Karpas-422 (cell line): ENCODE results near the gene PPP4R4. TPM values are rescaled to one million over a fixed set of nuclear protein-coding genes. Genes with fewer than 3 reads are reported as not detected.

Source experiments
- DNase-seq: peaks from one replicate; pipeline ENCODE4 v3.0.0-alpha.2; 2015
- H2AFZ ChIP-seq: fragments of 200-600 bp; sonication (generic); 2 replicates; pipeline ENCODE4 v1.6.1; 2014; ENCODE audit warnings: antibody characterized with exemption, low read length, mixed read lengths
- H3K27ac ChIP-seq: fragments of 200-600 bp; sonication (generic); 2 replicates; pipeline ENCODE4 v1.5.1; 2014; ENCODE audit warnings: mild to moderate bottlenecking, low read length, moderate library complexity
- H3K27me3 ChIP-seq: fragments of 200-600 bp; sonication (generic); 2 replicates; pipeline ENCODE4 v1.6.1; 2014; ENCODE audit warnings: low read length, mixed read lengths
- H3K36me3 ChIP-seq: fragments of 200-600 bp; sonication (generic); 2 replicates; pipeline ENCODE4 v1.6.1; 2014; ENCODE audit warnings: low read length, mixed read lengths; ENCODE audit not compliant: insufficient read depth
- H3K4me1 ChIP-seq: fragments of 200-600 bp; sonication (generic); 2 replicates; pipeline ENCODE4 v1.6.1; 2014; ENCODE audit warnings: mild to moderate bottlenecking, low read length, mixed read lengths
- H3K4me2 ChIP-seq: fragments of 200-600 bp; sonication (generic); 2 replicates; pipeline ENCODE4 v1.6.1; 2014; ENCODE audit warnings: low read length, low read depth, mild to moderate bottlenecking; ENCODE audit not compliant: poor library complexity, severe bottlenecking
- H3K4me3 ChIP-seq: fragments of 200-600 bp; sonication (generic); 2 replicates; pipeline ENCODE4 v1.5.1; 2014; ENCODE audit warnings: mild to moderate bottlenecking, antibody characterized with exemption, low read length, mixed read lengths
- H3K79me2 ChIP-seq: fragments of 200-600 bp; sonication (generic); 2 replicates; pipeline ENCODE4 v1.6.1; 2014; ENCODE audit warnings: mild to moderate bottlenecking, low read length, mixed read lengths
- H3K9ac ChIP-seq: fragments of 200-600 bp; sonication (generic); 2 replicates; pipeline ENCODE4 v1.6.0; 2014; ENCODE audit warnings: low read length
- H3K9me2 ChIP-seq: fragments of 200-600 bp; sonication (generic), shearing (Covaris generic); replicated peaks from 2 replicates; pipeline ENCODE4 v1.6.0; 2014; ENCODE audit warnings: mild to moderate bottlenecking, low read length, moderate library complexity; ENCODE audit not compliant: insufficient read depth
- H3K9me3 ChIP-seq: fragments of 300-700, 200-600 bp; sonication (generic); 2 replicates; pipeline ENCODE4 v1.6.1; 2014; ENCODE audit warnings: low read length, mixed read lengths
- H4K20me1 ChIP-seq: fragments of 200-600 bp; sonication (generic); 2 replicates; pipeline ENCODE4 v1.6.1; 2014; ENCODE audit warnings: mild to moderate bottlenecking, antibody characterized with exemption, low read length, low read depth; ENCODE audit not compliant: insufficient read depth
- total RNA-seq: library from RNA; depleted of rRNA; stranded (reverse); fragments of >200 nt; shearing (Covaris generic); gene quantifications from 2 replicates; pipeline ENCODE4 v1.2.3, GENCODE V29; 2014; ENCODE audit warnings: low replicate concordance

The PPP4R4 gene
- total RNA-seq, 1 experiment from 2014 or later, result 0.75 TPM

GRCh38 chr14:94298130-94298529 is 124.0 kb downstream of the PPP4R4 start:
- Histone ChIP-seq H3K9me2 (no peaks in the 10 kb centered on the region), H3K4me1 (no peaks in the 10 kb centered on the region; the same call in 1 of the 2 replicates), H3K4me3 (no peak overlapping the region), H4K20me1 (no peaks in the 10 kb centered on the region), H3K36me3 (no peaks in the 10 kb centered on the region), H3K27me3 (no peaks in the 10 kb centered on the region), H3K79me2 (no peaks in the 10 kb centered on the region), H3K9ac (no peak overlapping the region), H3K9me3 (no peaks in the 10 kb centered on the region), H3K27ac (no peak overlapping the region), H3K4me2 (no peak overlapping the region), H2AFZ (no peak overlapping the region)
- DNase-seq, result no peak

GRCh38 chr14:94303111-94303510 is 129.0 kb downstream of the PPP4R4 start:
- Histone ChIP-seq H3K4me3 (no peak overlapping the region), H4K20me1 (no peaks in the 10 kb centered on the region)
- DNase-seq, result no peak

GRCh38 chr14:94304243-94304642 is 130.1 kb downstream of the PPP4R4 start:
- no peak overlapping the region for H3K4me3 ChIP-seq
- H3K36me3 ChIP-seq, result no peaks in the 10 kb centered on the region
- H3K4me2 ChIP-seq, result no peak overlapping the region
- no peaks in the 10 kb centered on the region for H3K79me2 ChIP-seq
- H4K20me1 ChIP-seq, result no peaks in the 10 kb centered on the region
- no peaks in the 10 kb centered on the region for H3K27me3 ChIP-seq
- no peaks in the 10 kb centered on the region; the same call in 1 of the 2 replicates for H3K4me1 ChIP-seq
- peaks cover 11% of the 10 kb centered on the region for H3K9me3 ChIP-seq
- H3K9ac ChIP-seq, result no peak overlapping the region
- H2AFZ ChIP-seq, result no peak overlapping the region
- no peak overlapping the region for H3K27ac ChIP-seq
- H3K9me2 ChIP-seq, result no peaks in the 10 kb centered on the region
- DNase-seq, result no peak

More at GRCh38 chr14:94303111-94303510, 129.0 kb downstream of the PPP4R4 start:
- Histone ChIP-seq H3K9me3 (peaks cover 10% of the 10 kb centered on the region), H3K4me2 (no peak overlapping the region), H2AFZ (no peak overlapping the region), H3K79me2 (no peaks in the 10 kb centered on the region), H3K27me3 (no peaks in the 10 kb centered on the region), H3K36me3 (no peaks in the 10 kb centered on the region), H3K27ac (no peak overlapping the region), H3K9ac (no peak overlapping the region), H3K4me1 (no peaks in the 10 kb centered on the region; the same call in 1 of the 2 replicates), H3K9me2 (no peaks in the 10 kb centered on the region)

GRCh38 chr14:94305620-94306019 is 131.5 kb downstream of the PPP4R4 start:
- Histone ChIP-seq H3K9ac (no peak overlapping the region), H3K9me2 (no peaks in the 10 kb centered on the region), H3K9me3 (peaks cover 11% of the 10 kb centered on the region), H3K27me3 (no peaks in the 10 kb centered on the region), H4K20me1 (no peaks in the 10 kb centered on the region), H3K4me3 (no peak overlapping the region), H3K79me2 (no peaks in the 10 kb centered on the region), H3K4me2 (no peak overlapping the region), H3K27ac (no peak overlapping the region), H3K36me3 (no peaks in the 10 kb centered on the region), H2AFZ (no peak overlapping the region), H3K4me1 (no peaks in the 10 kb centered on the region; the same call in 1 of the 2 replicates)
- no peak for DNase-seq

GRCh38 chr14:94306047-94306978 is 132.2 kb downstream of the PPP4R4 start:
- no peaks in the 10 kb centered on the region for H4K20me1 ChIP-seq
- no peak overlapping the region for H3K4me2 ChIP-seq
- no peak for DNase-seq

GRCh38 chr14:94307410-94307992 is 133.4 kb downstream of the PPP4R4 start:
- no peaks in the 10 kb centered on the region for H3K9me2 ChIP-seq
- no peak overlapping the region for H3K9ac ChIP-seq
- H3K4me1 ChIP-seq, result no peaks in the 10 kb centered on the region
- H4K20me1 ChIP-seq, result no peaks in the 10 kb centered on the region
- peaks cover 11% of the 10 kb centered on the region for H3K9me3 ChIP-seq
- H3K4me2 ChIP-seq, result no peak overlapping the region
- H2AFZ ChIP-seq, result no peak overlapping the region
- H3K27ac ChIP-seq, result no peak overlapping the region
- H3K27me3 ChIP-seq, result no peaks in the 10 kb centered on the region
- no peaks in the 10 kb centered on the region for H3K79me2 ChIP-seq
- peak; percentile 82 for DNase-seq
- no peak overlapping the region for H3K4me3 ChIP-seq
- H3K36me3 ChIP-seq, result no peaks in the 10 kb centered on the region

More at GRCh38 chr14:94306047-94306978, 132.2 kb downstream of the PPP4R4 start:
- Histone ChIP-seq H3K4me1 (no peaks in the 10 kb centered on the region), H3K27ac (no peak overlapping the region), H3K9ac (no peak overlapping the region), H3K4me3 (no peak overlapping the region), H3K79me2 (no peaks in the 10 kb centered on the region), H2AFZ (no peak overlapping the region), H3K27me3 (no peaks in the 10 kb centered on the region), H3K9me3 (peaks cover 11% of the 10 kb centered on the region), H3K36me3 (no peaks in the 10 kb centered on the region), H3K9me2 (no peaks in the 10 kb centered on the region)

- no peaks in the 10 kb centered on the region for H3K9me2 ChIP-seq
- H3K79me2 ChIP-seq, result no peaks in the 10 kb centered on the region
- no peak overlapping the region for H2AFZ ChIP-seq
- H3K4me2 ChIP-seq, result no peak overlapping the region
- H3K9me3 ChIP-seq, result peaks cover 11% of the 10 kb centered on the region
- H3K36me3 ChIP-seq, result no peaks in the 10 kb centered on the region
- H3K27ac ChIP-seq, result no peak overlapping the region
- DNase-seq, result no peak
- no peaks in the 10 kb centered on the region for H4K20me1 ChIP-seq
- H3K4me3 ChIP-seq, result no peak overlapping the region
- no peak overlapping the region for H3K9ac ChIP-seq
- no peaks in the 10 kb centered on the region for H3K4me1 ChIP-seq
- no peaks in the 10 kb centered on the region for H3K27me3 ChIP-seq
These were observed 135.6 kb downstream of the PPP4R4 start for GRCh38 chr14:94309721-94310120.

GRCh38 chr14:94310248-94310647 is 136.1 kb downstream of the PPP4R4 start:
- Histone ChIP-seq H3K9me3 (peaks cover 11% of the 10 kb centered on the region), H3K4me3 (no peak overlapping the region), H3K27ac (no peak overlapping the region), H2AFZ (no peak overlapping the region), H3K4me1 (no peaks in the 10 kb centered on the region), H3K27me3 (no peaks in the 10 kb centered on the region), H3K79me2 (no peaks in the 10 kb centered on the region), H4K20me1 (no peaks in the 10 kb centered on the region), H3K9ac (no peak overlapping the region), H3K9me2 (no peaks in the 10 kb centered on the region), H3K36me3 (no peaks in the 10 kb centered on the region), H3K4me2 (no peak overlapping the region)
- DNase-seq, result no peak
